ENCODE measurements around the gene PGA3. TPM values are rescaled to one million over a fixed set of nuclear protein-coding genes. Genes with fewer than 3 reads are reported as not detected.
A peak's percentile ranks its signal among the peaks of the same experiment; 100 is the strongest.
"Not testable (repeated sequence)": the region's sequence is repeated elsewhere in the genome, so short reads cannot be mapped to it uniquely, and the experiment has no call there.

PGA3 gene
- total and polyA plus RNA-seq, 7 experiments from 2014 or later, result 0.83 TPM; not detected in 6

DNA sequence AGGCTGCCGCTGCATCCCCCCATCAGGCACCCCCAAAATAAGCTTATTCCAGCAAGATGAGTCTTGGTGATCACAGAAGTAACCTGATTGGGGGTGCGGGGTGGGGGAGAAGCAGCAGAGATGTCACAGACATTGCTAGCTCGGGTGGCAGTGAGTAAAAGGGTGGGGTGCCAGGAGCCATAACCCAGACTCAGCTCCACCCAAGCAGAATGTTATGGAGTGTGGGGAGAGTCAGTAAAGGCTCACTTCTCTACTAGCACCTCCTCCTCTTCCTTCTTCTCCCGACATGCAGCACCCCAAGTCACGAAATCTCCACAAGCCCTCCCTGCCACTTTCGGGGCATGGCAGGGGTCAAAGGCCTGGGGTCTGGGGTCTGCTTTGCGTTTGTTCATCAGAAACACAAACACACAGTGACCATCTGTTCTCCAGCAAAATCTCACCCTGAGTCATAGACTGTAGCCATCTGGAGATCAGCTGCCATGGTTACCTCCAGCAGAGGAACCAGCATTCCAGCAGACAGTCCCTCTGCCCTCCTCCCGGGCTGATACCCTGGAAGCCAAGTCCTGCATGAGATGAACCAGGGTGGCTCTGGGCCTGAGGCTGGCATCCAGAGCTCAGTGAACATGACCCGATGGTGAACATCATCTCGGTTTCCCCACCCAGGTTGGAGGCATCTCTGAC lies 23.3 kb downstream of the PGA3 start:
- H3K4me1 Mint-ChIP-seq; H3K27me3 Mint-ChIP-seq; H3K4me3 Mint-ChIP-seq; H3K4me1 ChIP-seq (ENCODE audit: control insufficient read depth in 2 of 2, insufficient read depth in 2 of 2, low read length in 2 of 2); CTCF ChIA-PET; H3K36me3 ChIP-seq (ENCODE audit: control insufficient read depth in 2 of 3, insufficient read depth in 3 of 3, low read length in 3 of 3); H3K9me3 ChIP-seq (ENCODE audit: control insufficient read depth in 2 of 3, low read length in 3 of 3); H3K27me3 ChIP-seq (ENCODE audit: control insufficient read depth in 2 of 2, insufficient read depth in 2 of 2, low read length in 2 of 2); intact Hi-C loops (cut with micrococcal nuclease); H3K36me3 Mint-ChIP-seq; DNase-seq; H3K4me3 ChIP-seq (ENCODE audit: low read length); POLR2A ChIA-PET; H3K27ac ChIP-seq (ENCODE audit: low read depth, low read length); H3K9me3 Mint-ChIP-seq; ATAC-seq; H3K27ac Mint-ChIP-seq: not testable (repeated sequence)

DNA sequence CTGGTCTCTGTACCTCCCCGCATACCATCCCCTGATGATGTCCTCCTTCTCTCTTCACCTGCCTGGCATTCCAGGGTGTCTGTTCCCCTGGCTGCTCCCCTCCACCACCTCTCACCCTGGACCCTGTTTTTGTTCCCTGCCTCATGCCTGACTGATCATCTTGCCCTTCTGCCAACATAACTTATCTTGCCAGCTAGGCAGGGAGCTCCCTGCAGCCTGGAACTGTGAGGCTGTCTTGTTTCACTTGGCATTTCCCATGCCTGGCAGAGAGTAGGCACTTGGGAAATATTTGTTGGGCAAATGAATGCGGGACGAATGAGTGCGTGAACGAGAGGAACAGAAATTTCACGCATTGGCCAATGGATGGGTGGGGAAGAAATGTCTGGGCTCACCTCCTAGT lies 26.1 kb downstream of the PGA3 start:
- DNase-seq; H3K27ac ChIP-seq (ENCODE audit: low read depth, low read length); H3K27me3 Mint-ChIP-seq; H3K36me3 ChIP-seq (ENCODE audit: control insufficient read depth in 2 of 3, insufficient read depth in 3 of 3, low read length in 3 of 3); H3K36me3 Mint-ChIP-seq; H3K9me3 Mint-ChIP-seq; H3K4me1 Mint-ChIP-seq; H3K4me1 ChIP-seq (ENCODE audit: control insufficient read depth in 2 of 2, insufficient read depth in 2 of 2, low read length in 2 of 2); CTCF ChIA-PET; H3K4me3 Mint-ChIP-seq; H3K27me3 ChIP-seq (ENCODE audit: control insufficient read depth in 2 of 2, insufficient read depth in 2 of 2, low read length in 2 of 2); H3K9me3 ChIP-seq (ENCODE audit: control insufficient read depth in 2 of 3, low read length in 3 of 3); POLR2A ChIA-PET; H3K4me3 ChIP-seq (ENCODE audit: low read length); H3K27ac Mint-ChIP-seq; ATAC-seq; intact Hi-C loops (cut with micrococcal nuclease): not testable (repeated sequence)

DNA sequence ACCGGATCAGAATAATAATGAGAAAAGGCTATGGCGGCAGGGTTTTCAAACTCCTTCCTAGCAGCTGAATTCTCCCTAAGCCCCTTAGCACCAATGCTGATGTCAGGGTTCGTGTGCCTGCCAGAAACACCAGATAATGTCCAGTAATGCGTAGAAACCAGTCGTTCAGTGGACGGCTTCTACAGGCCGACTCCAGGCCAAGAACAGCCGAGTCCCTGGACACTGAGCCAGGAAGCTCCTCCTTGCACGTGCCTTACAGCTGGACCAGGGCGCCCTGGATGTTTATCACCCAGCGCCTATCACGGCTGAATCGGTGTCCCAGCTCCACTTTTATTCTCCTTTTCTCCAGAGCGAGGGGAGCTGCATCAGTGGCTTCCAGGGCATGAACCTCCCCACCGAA lies 27.7 kb downstream of the PGA3 start:
- intact Hi-C loops (cut with micrococcal nuclease); H3K27me3 ChIP-seq (ENCODE audit: control insufficient read depth in 2 of 2, insufficient read depth in 2 of 2, low read length in 2 of 2); DNase-seq; POLR2A ChIA-PET; ATAC-seq; H3K27ac ChIP-seq (ENCODE audit: low read depth, low read length); H3K4me3 ChIP-seq (ENCODE audit: low read length); H3K4me3 Mint-ChIP-seq; CTCF ChIA-PET; H3K9me3 ChIP-seq (ENCODE audit: control insufficient read depth in 2 of 3, low read length in 3 of 3); H3K9me3 Mint-ChIP-seq; H3K36me3 Mint-ChIP-seq; H3K4me1 ChIP-seq (ENCODE audit: control insufficient read depth in 2 of 2, insufficient read depth in 2 of 2, low read length in 2 of 2); H3K36me3 ChIP-seq (ENCODE audit: control insufficient read depth in 2 of 3, insufficient read depth in 3 of 3, low read length in 3 of 3); H3K27me3 Mint-ChIP-seq; H3K4me1 Mint-ChIP-seq; H3K27ac Mint-ChIP-seq: not testable (repeated sequence)

DNA sequence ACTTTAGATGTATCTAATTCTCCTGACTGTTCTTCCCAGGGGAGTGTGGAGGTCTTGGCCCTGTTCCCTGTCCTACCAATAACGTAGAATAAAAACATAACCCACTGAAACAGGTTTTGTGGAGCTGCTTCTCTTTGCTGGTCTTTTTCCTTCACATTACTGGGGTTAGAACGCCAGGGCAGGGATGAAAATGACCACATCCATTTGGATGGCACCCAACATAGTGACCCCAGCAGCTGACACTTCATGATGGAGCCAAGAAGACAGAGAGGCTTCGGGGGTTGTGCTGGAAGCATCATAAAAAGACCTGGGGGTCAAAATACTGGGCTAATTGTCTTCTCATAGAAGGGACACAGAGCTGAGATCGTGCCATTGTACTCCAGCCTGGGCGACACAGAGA lies 28.3 kb downstream of the PGA3 start:
- H3K4me1 Mint-ChIP-seq; H3K4me3 ChIP-seq (ENCODE audit: low read length); DNase-seq; H3K27ac Mint-ChIP-seq; CTCF ChIA-PET; ATAC-seq; H3K36me3 Mint-ChIP-seq; H3K27me3 ChIP-seq (ENCODE audit: control insufficient read depth in 2 of 2, insufficient read depth in 2 of 2, low read length in 2 of 2); intact Hi-C loops (cut with micrococcal nuclease); H3K27ac ChIP-seq (ENCODE audit: low read depth, low read length); H3K9me3 ChIP-seq (ENCODE audit: control insufficient read depth in 2 of 3, low read length in 3 of 3); H3K36me3 ChIP-seq (ENCODE audit: control insufficient read depth in 2 of 3, insufficient read depth in 3 of 3, low read length in 3 of 3); H3K4me1 ChIP-seq (ENCODE audit: control insufficient read depth in 2 of 2, insufficient read depth in 2 of 2, low read length in 2 of 2); POLR2A ChIA-PET; H3K27me3 Mint-ChIP-seq; H3K9me3 Mint-ChIP-seq; H3K4me3 Mint-ChIP-seq: not testable (repeated sequence)

DNA sequence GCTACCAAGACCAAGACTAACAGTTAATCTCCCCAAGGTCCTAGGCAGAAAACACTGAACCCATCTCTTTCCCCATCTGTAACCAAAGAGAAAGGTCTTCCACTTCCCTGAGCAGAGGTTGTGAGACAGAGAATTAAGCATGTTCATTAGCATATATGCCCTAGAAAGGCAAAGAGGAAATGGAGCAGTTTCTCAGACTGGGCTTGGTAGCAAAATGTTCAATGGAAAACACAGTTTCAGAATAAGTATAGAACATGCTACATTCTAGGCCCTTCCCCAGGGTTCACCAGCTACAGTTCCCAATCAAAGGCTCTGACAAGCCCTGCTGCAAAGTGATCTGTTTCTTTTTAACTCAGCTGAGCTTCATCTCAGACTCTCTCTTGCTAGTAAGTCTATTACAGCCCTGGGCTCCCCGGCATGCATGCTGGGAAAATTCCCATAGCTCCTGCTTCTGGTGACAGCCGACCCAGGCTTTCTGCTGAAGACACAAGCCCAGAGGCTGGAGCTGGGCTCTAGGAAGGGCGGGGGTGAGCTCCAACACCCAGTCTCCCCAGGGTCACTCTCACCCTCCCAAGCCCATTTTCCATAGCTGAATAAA lies 29.3 kb downstream of the PGA3 start:
- H3K27me3 ChIP-seq (ENCODE audit: control insufficient read depth in 2 of 2, insufficient read depth in 2 of 2, low read length in 2 of 2); H3K27ac Mint-ChIP-seq; H3K4me3 Mint-ChIP-seq; H3K27me3 Mint-ChIP-seq; H3K36me3 Mint-ChIP-seq; H3K4me3 ChIP-seq (ENCODE audit: low read length); H3K27ac ChIP-seq (ENCODE audit: low read depth, low read length); H3K9me3 Mint-ChIP-seq; H3K4me1 Mint-ChIP-seq; intact Hi-C loops (cut with micrococcal nuclease); H3K4me1 ChIP-seq (ENCODE audit: control insufficient read depth in 2 of 2, insufficient read depth in 2 of 2, low read length in 2 of 2); DNase-seq; CTCF ChIA-PET; POLR2A ChIA-PET; H3K36me3 ChIP-seq (ENCODE audit: control insufficient read depth in 2 of 3, insufficient read depth in 3 of 3, low read length in 3 of 3); H3K9me3 ChIP-seq (ENCODE audit: control insufficient read depth in 2 of 3, low read length in 3 of 3): not testable (repeated sequence)
- ATAC-seq, result peak; percentile 22

DNA sequence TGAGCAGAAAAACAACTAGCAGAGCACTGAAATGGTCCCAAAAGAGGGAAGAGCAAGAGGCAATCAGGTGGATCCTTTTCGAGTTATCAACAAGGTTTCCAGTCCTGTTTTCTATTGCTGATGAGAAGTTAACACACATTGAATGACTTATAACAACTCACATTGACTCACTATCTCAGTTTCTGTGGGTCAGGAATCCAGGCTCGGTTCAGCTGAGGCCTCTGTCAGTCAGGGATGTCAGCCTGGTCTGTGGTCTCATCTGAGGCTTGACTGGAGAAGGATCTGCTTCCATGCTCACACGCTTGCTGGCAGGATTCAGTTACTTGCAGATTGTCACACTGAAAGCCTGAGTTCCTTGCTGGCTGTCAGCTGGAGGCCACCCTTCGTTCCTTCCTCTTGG lies 33.8 kb downstream of the PGA3 start:
- H3K4me3 ChIP-seq (ENCODE audit: low read length); H3K27ac Mint-ChIP-seq; H3K9me3 Mint-ChIP-seq; H3K27me3 Mint-ChIP-seq; H3K27me3 ChIP-seq (ENCODE audit: control insufficient read depth in 2 of 2, insufficient read depth in 2 of 2, low read length in 2 of 2); H3K4me1 Mint-ChIP-seq; H3K27ac ChIP-seq (ENCODE audit: low read depth, low read length); H3K36me3 Mint-ChIP-seq; POLR2A ChIA-PET; H3K4me1 ChIP-seq (ENCODE audit: control insufficient read depth in 2 of 2, insufficient read depth in 2 of 2, low read length in 2 of 2); CTCF ChIA-PET; H3K4me3 Mint-ChIP-seq; H3K9me3 ChIP-seq (ENCODE audit: control insufficient read depth in 2 of 3, low read length in 3 of 3); H3K36me3 ChIP-seq (ENCODE audit: control insufficient read depth in 2 of 3, insufficient read depth in 3 of 3, low read length in 3 of 3); DNase-seq; intact Hi-C loops (cut with micrococcal nuclease); ATAC-seq: not testable (repeated sequence)

DNA sequence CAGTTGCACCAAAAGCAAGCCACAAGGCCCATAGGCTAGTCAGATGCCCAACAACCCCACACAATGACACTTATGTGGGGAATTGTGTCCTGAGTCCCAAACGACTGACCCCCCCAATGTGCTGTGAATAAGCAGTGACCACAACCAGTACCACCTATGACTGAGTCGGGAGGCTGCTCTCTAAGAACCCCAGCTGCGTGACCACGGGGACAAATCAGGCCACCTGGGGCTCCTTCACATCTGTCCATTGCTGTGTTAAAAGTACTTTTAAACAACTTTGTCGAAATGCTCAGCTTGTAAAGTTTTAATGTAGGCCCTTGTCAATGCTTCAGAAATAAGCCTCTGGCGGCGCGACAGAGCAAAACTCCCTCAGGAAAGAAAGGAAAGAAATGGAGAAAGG lies 37.0 kb downstream of the PGA3 start:
- H3K4me3 ChIP-seq (ENCODE audit: low read length); H3K4me1 Mint-ChIP-seq; POLR2A ChIA-PET; H3K4me1 ChIP-seq (ENCODE audit: control insufficient read depth in 2 of 2, insufficient read depth in 2 of 2, low read length in 2 of 2); ATAC-seq; CTCF ChIA-PET; H3K27ac Mint-ChIP-seq; H3K4me3 Mint-ChIP-seq; H3K36me3 Mint-ChIP-seq; H3K27ac ChIP-seq (ENCODE audit: low read depth, low read length); H3K27me3 Mint-ChIP-seq; H3K9me3 Mint-ChIP-seq; DNase-seq; H3K36me3 ChIP-seq (ENCODE audit: control insufficient read depth in 2 of 3, insufficient read depth in 3 of 3, low read length in 3 of 3); intact Hi-C loops (cut with micrococcal nuclease); H3K27me3 ChIP-seq (ENCODE audit: control insufficient read depth in 2 of 2, insufficient read depth in 2 of 2, low read length in 2 of 2); H3K9me3 ChIP-seq (ENCODE audit: control insufficient read depth in 2 of 3, low read length in 3 of 3): not testable (repeated sequence)
